Limb (tissue), 2 donors: ENCODE measurements around the gene MS4A8.
"Not testable (repeated sequence)": the region's sequence is repeated elsewhere in the genome, so short reads cannot be mapped to it uniquely, and the experiment has no call there.

Experiments
- DNase-seq, 2 donors: peaks; one replicate each; pipeline ENCODE4 v3.0.0-alpha.2; 2016; ENCODE audit errors: extremely low spot score in 2 of 2

MS4A8 gene

GRCh38 chr11:60724420-60724819 is 25.0 kb downstream of the MS4A8 start, which contains the start of gene MS4A18:
MS4A18 (plus strand) TSS chr11:60724720.
- no peak for DNase-seq

GRCh38 chr11:60725592-60725991 is 26.2 kb downstream of the MS4A8 start:
- DNase-seq, result no peak

GRCh38 chr11:60731586-60731985 is 32.2 kb downstream of the MS4A8 start:
- DNase-seq, result no peak

GRCh38 chr11:60734279-60734678 is 34.9 kb downstream of the MS4A8 start:
- DNase-seq, result no peak

- no peak for DNase-seq
Measured at GRCh38 chr11:60739114-60739513, 39.7 kb downstream of the MS4A8 start.

GRCh38 chr11:60740573-60740972 is 41.2 kb downstream of the MS4A8 start:
- DNase-seq, result no peak

GRCh38 chr11:60741421-60741820 is 42.0 kb downstream of the MS4A8 start:
- no peak for DNase-seq

GRCh38 chr11:60743058-60743457 is 43.6 kb downstream of the MS4A8 start:
- DNase-seq, result no peak

GRCh38 chr11:60744114-60744513 is 44.7 kb downstream of the MS4A8 start:
- DNase-seq, result no peak

GRCh38 chr11:60747359-60747873 is 48.0 kb downstream of the MS4A8 start:
- no peak for DNase-seq

- no peak for DNase-seq
Measured at GRCh38 chr11:60748225-60748624, 48.8 kb downstream of the MS4A8 start.

GRCh38 chr11:60748821-60749220 is 49.4 kb downstream of the MS4A8 start:
- DNase-seq, result no peak

- no peak for DNase-seq
Measured at GRCh38 chr11:60750911-60751310, 51.5 kb downstream of the MS4A8 start.

- DNase-seq, result no peak
Measured at GRCh38 chr11:60753309-60753708, 53.9 kb downstream of the MS4A8 start.

GRCh38 chr11:60754887-60755286 is 55.5 kb downstream of the MS4A8 start:
- DNase-seq, result no peak

- no peak for DNase-seq
Measured at GRCh38 chr11:60756307-60757032, 57.1 kb downstream of the MS4A8 start, which contains the start of gene MS4A15. MS4A15 (plus strand) TSS chr11:60756867; CDS start chr11:60763734, 6,867 bp downstream.

GRCh38 chr11:60757231-60757800 is 57.9 kb downstream of the MS4A8 start:
- no peak for DNase-seq

- DNase-seq, result not testable (repeated sequence)
Measured at GRCh38 chr11:60758671-60759070, 59.3 kb downstream of the MS4A8 start.

- not testable (repeated sequence) for DNase-seq
Measured at GRCh38 chr11:60759438-60760225, 60.2 kb downstream of the MS4A8 start.

GRCh38 chr11:60761436-60762190 is 62.2 kb downstream of the MS4A8 start:
- no peak for DNase-seq
